MV-4-11 (cell line): ENCODE results near the gene NXPH1.

Source experiments
- DNase-seq: peaks from one replicate; lab custom pipeline; 2025; lab: John Stamatoyannopoulos, UW

NXPH1 gene

GRCh38 chr7:8507566-8507965 lies 74.2 kb downstream of the NXPH1 start:
- DNase-seq: no peak

GRCh38 chr7:8509621-8510020 lies 76.2 kb downstream of the NXPH1 start:
- no peak for DNase-seq

GRCh38 chr7:8511855-8512254 lies 78.4 kb downstream of the NXPH1 start:
- no peak for DNase-seq

GRCh38 chr7:8514781-8515519 lies 81.5 kb downstream of the NXPH1 start:
- no peak for DNase-seq

GRCh38 chr7:8515640-8516185 lies 82.3 kb downstream of the NXPH1 start:
- no peak for DNase-seq

- DNase-seq: no peak
Measured at GRCh38 chr7:8516976-8517375, 83.6 kb downstream of the NXPH1 start.

- DNase-seq: no peak
Measured at GRCh38 chr7:8528311-8528710, 94.9 kb downstream of the NXPH1 start.

- DNase-seq: no peak
Measured at GRCh38 chr7:8531991-8532515, 98.6 kb downstream of the NXPH1 start.

GRCh38 chr7:8536431-8536830 lies 103.0 kb downstream of the NXPH1 start:
- no peak for DNase-seq

- no peak for DNase-seq
Measured at GRCh38 chr7:8549046-8549445, 115.6 kb downstream of the NXPH1 start.

- DNase-seq: no peak
Measured at GRCh38 chr7:8560501-8560900, 127.1 kb downstream of the NXPH1 start.

- no peak for DNase-seq
Measured at GRCh38 chr7:8561449-8561848, 128.0 kb downstream of the NXPH1 start.

GRCh38 chr7:8564281-8564680 lies 130.9 kb downstream of the NXPH1 start:
- DNase-seq: no peak

- DNase-seq: no peak
Measured at GRCh38 chr7:8566016-8566415, 132.6 kb downstream of the NXPH1 start.

- no peak for DNase-seq
Measured at GRCh38 chr7:8567626-8568025, 134.2 kb downstream of the NXPH1 start.

GRCh38 chr7:8579661-8580194 lies 146.3 kb downstream of the NXPH1 start:
- no peak for DNase-seq

GRCh38 chr7:8581842-8582241 lies 148.4 kb downstream of the NXPH1 start:
- DNase-seq: no peak

- DNase-seq: no peak
Measured at GRCh38 chr7:8582728-8583127, 149.3 kb downstream of the NXPH1 start.

GRCh38 chr7:8585591-8585990 lies 152.2 kb downstream of the NXPH1 start:
- DNase-seq: no peak

- DNase-seq: no peak
Measured at GRCh38 chr7:8590225-8590624, 156.8 kb downstream of the NXPH1 start.

GRCh38 chr7:8590791-8591190 lies 157.4 kb downstream of the NXPH1 start:
- no peak for DNase-seq

- DNase-seq: no peak
Measured at GRCh38 chr7:8591289-8591688, 157.9 kb downstream of the NXPH1 start.

- no peak for DNase-seq
Measured at GRCh38 chr7:8592167-8592566, 158.8 kb downstream of the NXPH1 start.

GRCh38 chr7:8594115-8594514 lies 160.7 kb downstream of the NXPH1 start:
- DNase-seq: peak; percentile 16
